H9 (cell line): Measurements from ENCODE around the gene SH3TC1. TPM values are rescaled to one million over a fixed set of nuclear protein-coding genes. Genes with fewer than 3 reads are reported as not detected.

Source experiments
- DNase-seq: peaks from one replicate; pipeline ENCODE4 v3.0.0-alpha.2; 2017
- H2AFZ ChIP-seq: one replicate; pipeline ENCODE4 v1.6.1; 2013; ENCODE audit warnings: mild to moderate bottlenecking, low read length, control low read depth, moderate library complexity
- H2AK5ac ChIP-seq: 2 replicates; pipeline ENCODE4 v1.6.1; 2013; ENCODE audit warnings: low read length, control low read depth, mixed read lengths; ENCODE audit not compliant: insufficient read length
- H2BK120ac ChIP-seq: one replicate; pipeline ENCODE4 v1.6.1; 2013; ENCODE audit warnings: low read depth, mild to moderate bottlenecking, low read length, control low read depth, inconsistent platforms; ENCODE audit not compliant: poor library complexity, severe bottlenecking
- H2BK12ac ChIP-seq: 2 replicates; pipeline ENCODE4 v1.6.1; 2013; ENCODE audit warnings: low read length, control low read depth, mixed read lengths, low read depth; ENCODE audit not compliant: insufficient read length
- H2BK15ac ChIP-seq: 2 replicates; pipeline ENCODE4 v1.6.1; 2013; ENCODE audit warnings: low read depth, low read length, control low read depth
- H2BK20ac ChIP-seq: one replicate; pipeline ENCODE4 v1.6.1; 2013; ENCODE audit warnings: low read depth, mild to moderate bottlenecking, low read length, control low read depth, inconsistent platforms; ENCODE audit not compliant: poor library complexity, severe bottlenecking
- H2BK5ac ChIP-seq: 2 replicates; pipeline ENCODE4 v1.6.1; 2013; ENCODE audit warnings: low read length, control low read depth, mixed read lengths; ENCODE audit not compliant: insufficient read length
- H3K14ac ChIP-seq: 2 replicates; pipeline ENCODE4 v1.6.1; 2013; ENCODE audit warnings: low read length, control low read depth; ENCODE audit not compliant: insufficient read depth
- H3K18ac ChIP-seq: 2 replicates; pipeline ENCODE4 v1.6.1; 2013; ENCODE audit warnings: low read depth, mild to moderate bottlenecking, mixed read lengths, low read length, control low read depth; ENCODE audit not compliant: insufficient read length
- H3K23ac ChIP-seq: 2 replicates; pipeline ENCODE4 v1.6.1; 2013; ENCODE audit warnings: low read length, control low read depth, mixed read lengths, low read depth; ENCODE audit not compliant: insufficient read length
- H3K23me2 ChIP-seq: 2 replicates; pipeline ENCODE4 v1.6.1; 2013; ENCODE audit warnings: low read depth, mild to moderate bottlenecking, mixed read lengths, low read length, control low read depth; ENCODE audit not compliant: insufficient read length, poor library complexity, severe bottlenecking
- H3K27ac ChIP-seq: 2 replicates; pipeline ENCODE4 v1.5.1; 2013; ENCODE audit warnings: low read length, control low read depth, mixed read lengths, low read depth; ENCODE audit not compliant: insufficient read length
- H3K27me3 ChIP-seq: 2 replicates; pipeline ENCODE4 v1.6.1; 2013; ENCODE audit warnings: low read length, control low read depth, inconsistent platforms; ENCODE audit not compliant: insufficient read depth
- H3K4ac ChIP-seq: 2 replicates; pipeline ENCODE4 v1.6.1; 2013; ENCODE audit warnings: low read depth, mild to moderate bottlenecking, control low read depth, inconsistent platforms, low read length, moderate library complexity
- H3K4me1 ChIP-seq: 2 replicates; pipeline ENCODE4 v1.6.1; 2013; ENCODE audit warnings: low read length, control low read depth, inconsistent platforms; ENCODE audit not compliant: insufficient read depth
- H3K4me2 ChIP-seq: 2 replicates; pipeline ENCODE4 v1.6.1; 2013; ENCODE audit warnings: low read length, control low read depth, mixed read lengths; ENCODE audit not compliant: insufficient read length, insufficient read depth
- H3K56ac ChIP-seq: 2 replicates; pipeline ENCODE4 v1.6.1; 2013; ENCODE audit warnings: low read depth, mild to moderate bottlenecking, mixed read lengths, low read length, control low read depth; ENCODE audit not compliant: insufficient read length
- H3K79me1 ChIP-seq: 2 replicates; pipeline ENCODE4 v1.6.1; 2013; ENCODE audit warnings: low read depth, mild to moderate bottlenecking, moderate library complexity, low read length, control low read depth, inconsistent platforms; ENCODE audit not compliant: insufficient read depth, poor library complexity, severe bottlenecking
- H3K79me2 ChIP-seq: 2 replicates; pipeline ENCODE4 v1.6.1; 2013; ENCODE audit warnings: low read length, control low read depth, inconsistent platforms; ENCODE audit not compliant: insufficient read depth
- H3K9ac ChIP-seq: 2 replicates; pipeline ENCODE4 v1.6.1; 2013; ENCODE audit warnings: low read length, control low read depth, mixed read lengths; ENCODE audit not compliant: insufficient read length; ENCODE audit errors: extremely low read depth
- H3K9me3 ChIP-seq: one replicate; pipeline ENCODE4 v1.6.1; 2013; ENCODE audit warnings: low read depth, low read length, inconsistent platforms; ENCODE audit not compliant: control insufficient read depth
- H3T11ph ChIP-seq: one replicate; pipeline ENCODE4 v1.6.1; 2013; ENCODE audit warnings: mild to moderate bottlenecking, low read length, control low read depth, inconsistent platforms
- H4K20me1 ChIP-seq: one replicate; pipeline ENCODE4 v1.6.1; 2013; ENCODE audit not compliant: control insufficient read depth, insufficient read length, insufficient read depth
- H4K5ac ChIP-seq: 2 replicates; pipeline ENCODE4 v1.6.1; 2013; ENCODE audit warnings: low read depth, mild to moderate bottlenecking, mixed read lengths, low read length, control low read depth; ENCODE audit not compliant: insufficient read length
- H4K8ac ChIP-seq: replicated peaks from 2 replicates; pipeline ENCODE4 v1.6.1; 2013; ENCODE audit warnings: low read length, control low read depth, mixed read lengths, low read depth; ENCODE audit not compliant: insufficient read length
- H4K91ac ChIP-seq: 2 replicates; pipeline ENCODE4 v1.6.1; 2013; ENCODE audit warnings: low read depth, mild to moderate bottlenecking, moderate library complexity, mixed read lengths, low read length, control low read depth; ENCODE audit not compliant: insufficient read length
- H3K27ac Mint-ChIP-seq, 3 experiments: 2 replicates in 2 of 3; 3 replicates in 1 of 3; pipeline ENCODE4 v1.8.0; 2020 to 2021; ENCODE audit warnings: mixed read lengths in 3 of 3, mild to moderate bottlenecking in 1 of 3, moderate library complexity in 1 of 3
- H3K27me3 Mint-ChIP-seq: 2 replicates; pipeline ENCODE4 v1.8.0; 2021; ENCODE audit warnings: low read depth, mild to moderate bottlenecking, moderate library complexity, mixed read lengths
- H3K36me3 Mint-ChIP-seq, 3 experiments: 2 replicates in 2 of 3; 3 replicates in 1 of 3; pipeline ENCODE4 v1.8.0; 2020 to 2021; ENCODE audit warnings: low read depth in 3 of 3, mixed read lengths in 3 of 3; ENCODE audit not compliant: insufficient read depth in 1 of 3
- H3K4me1 Mint-ChIP-seq, 2 experiments: 2 replicates each; pipeline ENCODE4 v1.8.0; 2020; ENCODE audit warnings: mixed read lengths in 2 of 2
- H3K4me3 Mint-ChIP-seq, 2 experiments: 2 replicates in 1 of 2; 3 replicates in 1 of 2; pipeline ENCODE4 v1.8.0; 2020 to 2021; ENCODE audit warnings: mild to moderate bottlenecking in 2 of 2, mixed read lengths in 2 of 2, moderate library complexity in 1 of 2
- H3K9me3 Mint-ChIP-seq, 2 experiments: 2 replicates in 1 of 2; 3 replicates in 1 of 2; pipeline ENCODE4 v1.8.0; 2020; ENCODE audit warnings: mild to moderate bottlenecking in 2 of 2, mixed read lengths in 2 of 2, moderate library complexity in 1 of 2
- WGBS: extraction: QIAGEN DNeasy Blood & Tissue Kit; methylation state at CpG from one replicate; pipeline ENCODE4 v1.1.7; 2013; ENCODE audit warnings: missing lambda C conversion rate, low lambda C conversion rate, mixed read lengths; ENCODE audit not compliant: insufficient read length; ENCODE audit errors: extremely low coverage; 5-methylcytosine and 5-hydroxymethylcytosine counted together
- total RNA-seq: library from RNA; stranded (reverse); gene quantifications from 2 replicates; pipeline ENCODE4 v1.2.1, GENCODE V29; 2021
- TF ChIP-seq, protein P1 (sequence below): fragments of 200-600 bp; sonication (generic); conservative IDR thresholded peaks from 3 replicates; pipeline ENCODE4 v1.8.0; 2021; ENCODE audit warnings: antibody characterized with exemption, mild to moderate bottlenecking

The SH3TC1 gene
- total RNA-seq, 1 experiment from 2014 or later, result 0.74 TPM

DNA sequence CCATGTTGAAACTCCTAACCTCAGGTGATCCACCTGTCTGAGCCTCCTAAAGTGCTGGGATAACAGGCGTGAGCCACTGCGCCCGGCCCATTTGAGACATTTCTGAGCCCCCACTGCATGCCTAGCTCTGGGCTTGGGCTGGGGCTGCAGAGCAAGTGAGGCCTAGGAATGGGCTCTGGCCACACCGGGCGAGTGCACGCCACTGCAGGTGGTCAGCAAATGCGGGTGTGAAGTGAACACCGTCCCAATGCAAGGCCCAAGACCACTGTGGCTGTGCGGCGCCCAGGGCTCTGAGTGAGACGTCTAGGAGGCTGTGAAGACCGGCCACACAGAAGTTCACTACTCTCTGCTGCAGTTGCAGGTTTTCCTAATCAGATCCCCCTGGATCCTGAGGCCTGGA lies 9.5 kb downstream of the SH3TC1 start:
- Histone ChIP-seq H3K4me1 (no peaks in the 10 kb centered on the region; the same call in 1 of the 2 replicates), H3K18ac (no peak overlapping the region), H4K5ac (no peak overlapping the region), H2BK5ac (no peak overlapping the region), H3K4ac (no peak overlapping the region), H3T11ph (no peak overlapping the region), H2BK120ac (no peak overlapping the region), H3K27me3 (no peaks in the 10 kb centered on the region), H3K27ac (no peak overlapping the region), H2BK15ac (no peak overlapping the region), H4K91ac (no peak overlapping the region), H2BK20ac (no peak overlapping the region), H2BK12ac (no peak overlapping the region), H4K8ac (no peak overlapping the region), H2AFZ (no peak overlapping the region), H3K79me1 (no peaks in the 10 kb centered on the region), H3K14ac (no peak overlapping the region), H3K79me2 (no peaks in the 10 kb centered on the region), H3K9ac (no peak overlapping the region), H4K20me1 (no peaks in the 10 kb centered on the region), H3K23me2 (no peaks in the 10 kb centered on the region), H3K56ac (no peak overlapping the region), H3K4me2 (no peak overlapping the region), H3K9me3 (no peaks in the 10 kb centered on the region), H3K23ac (no peak overlapping the region), H2AK5ac (no peak overlapping the region)
- TF ChIP-seq, protein P1, sequence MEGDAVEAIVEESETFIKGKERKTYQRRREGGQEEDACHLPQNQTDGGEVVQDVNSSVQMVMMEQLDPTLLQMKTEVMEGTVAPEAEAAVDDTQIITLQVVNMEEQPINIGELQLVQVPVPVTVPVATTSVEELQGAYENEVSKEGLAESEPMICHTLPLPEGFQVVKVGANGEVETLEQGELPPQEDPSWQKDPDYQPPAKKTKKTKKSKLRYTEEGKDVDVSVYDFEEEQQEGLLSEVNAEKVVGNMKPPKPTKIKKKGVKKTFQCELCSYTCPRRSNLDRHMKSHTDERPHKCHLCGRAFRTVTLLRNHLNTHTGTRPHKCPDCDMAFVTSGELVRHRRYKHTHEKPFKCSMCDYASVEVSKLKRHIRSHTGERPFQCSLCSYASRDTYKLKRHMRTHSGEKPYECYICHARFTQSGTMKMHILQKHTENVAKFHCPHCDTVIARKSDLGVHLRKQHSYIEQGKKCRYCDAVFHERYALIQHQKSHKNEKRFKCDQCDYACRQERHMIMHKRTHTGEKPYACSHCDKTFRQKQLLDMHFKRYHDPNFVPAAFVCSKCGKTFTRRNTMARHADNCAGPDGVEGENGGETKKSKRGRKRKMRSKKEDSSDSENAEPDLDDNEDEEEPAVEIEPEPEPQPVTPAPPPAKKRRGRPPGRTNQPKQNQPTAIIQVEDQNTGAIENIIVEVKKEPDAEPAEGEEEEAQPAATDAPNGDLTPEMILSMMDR, result no peak
- Mint-ChIP-seq H3K9me3 (no peaks in the 10 kb centered on the region), H3K27me3 (peaks cover 2% of the 10 kb centered on the region; the same call in 1 of the 2 replicates), H3K27ac (no peak overlapping the region), H3K36me3 (no peaks in the 10 kb centered on the region), H3K4me3 (no peak overlapping the region), H3K4me1 (peaks cover 17 to 24% of the 10 kb centered on the region in 2 experiments)
- DNase-seq, result no peak
- no CpG with 5 or more reads among the region's 12 CpGs for WGBS
